GM18519 (cell line): ENCODE data around the gene ZNF333.
"Not testable (repeated sequence)": the region's sequence is repeated elsewhere in the genome, so short reads cannot be mapped to it uniquely, and the experiment has no call there.

Experiments used
- ATAC-seq: cut with Tn5 transposase; IDR thresholded peaks from one replicate; pipeline ENCODE4 v1.9.1; 2021; ENCODE audit warnings: mild to moderate bottlenecking, moderate library complexity; ENCODE audit not compliant: unreplicated experiment, low FRiP score

The ZNF333 gene

GRCh38 chr19:14765841-14766240 lies 76.0 kb downstream of the ZNF333 start:
- ATAC-seq: not testable (repeated sequence)

- ATAC-seq: no peak
Observed at GRCh38 chr19:14767466-14767971, 77.7 kb downstream of the ZNF333 start.

- ATAC-seq: no peak
Observed at GRCh38 chr19:14768001-14768400, 78.2 kb downstream of the ZNF333 start.

GRCh38 chr19:14769201-14769600 lies 79.4 kb downstream of the ZNF333 start:
- no peak for ATAC-seq

- no peak for ATAC-seq
Observed at GRCh38 chr19:14770136-14770535, 80.3 kb downstream of the ZNF333 start.

GRCh38 chr19:14770944-14771839 lies 81.3 kb downstream of the ZNF333 start:
- no peak for ATAC-seq

- ATAC-seq: no peak
Observed at GRCh38 chr19:14772467-14772866, 82.6 kb downstream of the ZNF333 start.

GRCh38 chr19:14772995-14773394 lies 83.1 kb downstream of the ZNF333 start:
- ATAC-seq: no peak

GRCh38 chr19:14773722-14774121 lies 83.9 kb downstream of the ZNF333 start:
- not testable (repeated sequence) for ATAC-seq

GRCh38 chr19:14774373-14774772 lies 84.5 kb downstream of the ZNF333 start:
- ATAC-seq: no peak

- not testable (repeated sequence) for ATAC-seq
Observed at GRCh38 chr19:14775326-14775725, 85.5 kb downstream of the ZNF333 start.

- no peak for ATAC-seq
Observed at GRCh38 chr19:14775869-14776586, 86.2 kb downstream of the ZNF333 start.

GRCh38 chr19:14777645-14778044 lies 87.8 kb downstream of the ZNF333 start:
- ATAC-seq: not testable (repeated sequence)

GRCh38 chr19:14778110-14778845 lies 88.4 kb downstream of the ZNF333 start, which contains the start of gene ADGRE2:
ADGRE2 (minus strand) TSS chr19:14778560; CDS start chr19:14776756, 1,804 bp downstream.
- not testable (repeated sequence) for ATAC-seq

- ATAC-seq: no peak
Observed at GRCh38 chr19:14779151-14779550, 89.3 kb downstream of the ZNF333 start.

- not testable (repeated sequence) for ATAC-seq
Observed at GRCh38 chr19:14780622-14781225, 90.9 kb downstream of the ZNF333 start.

- not testable (repeated sequence) for ATAC-seq
Observed at GRCh38 chr19:14781713-14782536, 92.1 kb downstream of the ZNF333 start.

- ATAC-seq: no peak
Observed at GRCh38 chr19:14782626-14783409, 93.0 kb downstream of the ZNF333 start.
